ENCODE measurements around the gene SMIM33.
"Not testable (repeated sequence)": the region's sequence is repeated elsewhere in the genome, so short reads cannot be mapped to it uniquely, and the experiment has no call there.

Gene SMIM33

GRCh38 chr5:139431706-139432105 lies 39.1 kb upstream of the SMIM33 start:
- Histone ChIP-seq H3K79me2 (ENCODE audit: control insufficient read depth, insufficient read depth, low read length) (no peaks in the 10 kb centered on the region), H3K36me3 (ENCODE audit: control insufficient read depth, insufficient read depth, low read length) (no peaks in the 10 kb centered on the region), H3K27ac (ENCODE audit: low read depth, low read length) (no peak overlapping the region), H2AK5ac (ENCODE audit: low read length) (no peak overlapping the region), H4K5ac (ENCODE audit: low read length) (no peak overlapping the region), H3K27me3 (ENCODE audit: insufficient read depth, low read length, poor library complexity) (no peaks in the 10 kb centered on the region), H4K8ac (ENCODE audit: low read depth, low read length) (no peak overlapping the region), H2BK120ac (ENCODE audit: low read depth, low read length) (no peak overlapping the region), H3K4me3 (ENCODE audit: low read length) (no peak overlapping the region), H2BK5ac (ENCODE audit: low read length) (no peak overlapping the region), H3K18ac (ENCODE audit: low read length) (no peak overlapping the region), H2BK15ac (replicated peaks; ENCODE audit: low read depth) (no peak overlapping the region), H3K4me2 (ENCODE audit: low read length) (no peak overlapping the region), H3K4me1 (ENCODE audit: control insufficient read depth, low read depth, low read length) (no peaks in the 10 kb centered on the region), H3K79me1 (ENCODE audit: low read length) (no peaks in the 10 kb centered on the region), H3K23ac (ENCODE audit: low read length) (no peak overlapping the region), H3K56ac (ENCODE audit: low read length) (no peak overlapping the region), H3K4ac (ENCODE audit: low read depth, low read length) (no peak overlapping the region), H3K9ac (ENCODE audit: low read length) (no peak overlapping the region)
- no CpG with 5 or more reads among the region's 1 CpG for WGBS (ENCODE audit: extremely low coverage, insufficient coverage, low lambda C conversion rate)
- DNase-seq = no peak

DNA sequence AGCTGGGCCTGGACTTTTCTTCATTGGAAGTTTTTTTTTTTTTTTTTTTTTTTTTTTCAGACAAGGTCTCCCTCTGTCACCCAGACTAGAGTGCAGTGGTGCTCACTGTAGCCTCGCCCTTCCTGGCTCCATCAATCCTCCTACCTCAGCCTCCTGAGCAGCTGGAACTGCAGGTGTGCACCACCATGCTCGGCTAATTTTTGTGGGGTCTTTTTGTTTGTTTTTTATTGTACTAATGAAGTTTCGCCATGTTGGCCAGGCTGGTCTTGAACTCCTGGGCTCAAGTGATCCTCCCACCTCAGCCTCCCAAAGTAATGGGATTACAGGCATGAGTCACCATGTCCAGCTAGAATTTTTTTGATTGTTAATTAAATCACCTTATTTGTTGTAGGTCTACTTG lies 35.1 kb upstream of the SMIM33 start:
- H3K56ac ChIP-seq (ENCODE audit: low read length) = no peak overlapping the region
- H3K27me3 ChIP-seq (ENCODE audit: insufficient read depth, low read length, poor library complexity) = no peaks in the 10 kb centered on the region
- H3K79me1 ChIP-seq (ENCODE audit: low read length) = no peaks in the 10 kb centered on the region
- H4K8ac ChIP-seq (ENCODE audit: low read depth, low read length) = no peak overlapping the region
- H3K18ac ChIP-seq (ENCODE audit: low read length) = no peak overlapping the region
- no peak for DNase-seq
- no CpG with 5 or more reads among the region's 3 CpGs for WGBS (ENCODE audit: extremely low coverage, insufficient coverage, low lambda C conversion rate)
- no peak overlapping the region for H2BK15ac ChIP-seq (replicated peaks; ENCODE audit: low read depth)
- H4K5ac ChIP-seq (ENCODE audit: low read length) = no peak overlapping the region
- no peak overlapping the region for H3K27ac ChIP-seq (ENCODE audit: low read depth, low read length)
- no peak overlapping the region for H3K4ac ChIP-seq (ENCODE audit: low read depth, low read length)
- no peaks in the 10 kb centered on the region for H3K36me3 ChIP-seq (ENCODE audit: control insufficient read depth, insufficient read depth, low read length)
- H2BK120ac ChIP-seq (ENCODE audit: low read depth, low read length) = no peak overlapping the region
- H2AK5ac ChIP-seq (ENCODE audit: low read length) = no peak overlapping the region
- no peaks in the 10 kb centered on the region for H3K79me2 ChIP-seq (ENCODE audit: control insufficient read depth, insufficient read depth, low read length)
- no peak overlapping the region for H3K4me2 ChIP-seq (ENCODE audit: low read length)
- H3K4me1 ChIP-seq (ENCODE audit: control insufficient read depth, low read depth, low read length) = no peaks in the 10 kb centered on the region
- H3K9ac ChIP-seq (ENCODE audit: low read length) = no peak overlapping the region
- H3K4me3 ChIP-seq (ENCODE audit: low read length) = no peak overlapping the region
- H3K23ac ChIP-seq (ENCODE audit: low read length) = no peak overlapping the region
- no peak overlapping the region for H2BK5ac ChIP-seq (ENCODE audit: low read length)

GRCh38 chr5:139438707-139439012 lies 32.1 kb upstream of the SMIM33 start:
- no CpG with 5 or more reads among the region's 8 CpGs for WGBS (ENCODE audit: extremely low coverage, insufficient coverage, low lambda C conversion rate)
- H2BK120ac ChIP-seq (ENCODE audit: low read depth, low read length) = no peak overlapping the region
- no peak for DNase-seq

DNA sequence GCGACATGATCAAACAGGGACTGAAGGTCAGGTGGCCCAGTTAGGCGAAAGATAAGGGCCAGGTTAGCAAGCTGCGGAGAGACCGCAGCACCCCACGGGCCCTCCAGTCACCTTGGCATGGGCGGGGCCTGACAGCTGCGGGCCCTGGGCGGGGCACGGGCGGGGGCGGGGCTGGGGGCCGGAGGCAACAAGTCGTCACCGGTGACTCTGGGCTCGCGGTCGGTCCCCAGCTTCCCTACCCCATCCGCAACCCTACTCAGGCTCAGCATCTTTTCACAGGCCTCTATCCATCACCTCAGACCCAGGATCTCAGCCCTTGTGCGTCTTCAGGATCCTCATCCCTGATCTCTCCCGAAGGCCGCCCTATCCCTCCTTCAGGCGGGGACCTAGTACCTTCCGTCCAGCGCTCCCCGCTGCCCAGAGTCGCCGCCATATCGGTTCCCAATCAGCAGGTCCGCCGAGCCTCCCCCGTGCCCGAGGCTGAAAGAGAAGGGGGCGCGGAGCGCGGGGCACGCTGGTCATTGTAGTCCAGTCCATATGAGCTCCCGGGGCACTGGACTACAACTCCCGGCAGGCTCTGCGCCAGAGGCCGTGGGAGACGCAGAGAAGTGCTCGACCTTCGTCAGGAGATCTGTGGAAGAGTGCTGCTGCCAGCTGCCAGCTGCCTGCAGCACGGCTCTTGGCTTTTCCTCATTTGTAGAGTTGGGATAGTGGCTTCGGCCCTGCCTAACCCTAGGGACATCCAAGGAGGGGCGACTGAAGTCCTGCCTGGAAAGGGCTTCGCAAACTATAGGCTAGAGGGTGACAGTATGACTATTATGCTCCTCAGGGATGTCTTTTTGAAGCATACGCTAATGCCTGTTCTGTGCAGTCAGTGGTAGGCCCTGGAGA lies 31.5 kb upstream of the SMIM33 start, which contains the start of gene DNAJC18:
Gene DNAJC18, minus strand, starts transcription at position 513 of the 891 bp plus-strand sequence. Its CDS starts 80 bp downstream, at position 433.
- Histone ChIP-seq H3K27me3 (ENCODE audit: insufficient read depth, low read length, poor library complexity) (no peaks in the 10 kb centered on the region), H3K36me3 (ENCODE audit: control insufficient read depth, insufficient read depth, low read length) (no peaks in the 10 kb centered on the region), H2BK15ac (replicated peaks; ENCODE audit: low read depth) (no peak within 1 kb of the TSS), H3K4me2 (ENCODE audit: low read length) (peak within 1 kb of the TSS; percentile 77), H4K8ac (ENCODE audit: low read depth, low read length) (no peak within 1 kb of the TSS), H2AK5ac (ENCODE audit: low read length) (no peak within 1 kb of the TSS), H3K56ac (ENCODE audit: low read length) (peak within 1 kb of the TSS; percentile 96), H3K23ac (ENCODE audit: low read length) (peak within 1 kb of the TSS; percentile 66), H3K27ac (ENCODE audit: low read depth, low read length) (peak within 1 kb of the TSS; percentile 79), H3K4me3 (ENCODE audit: low read length) (peak within 1 kb of the TSS; percentile 83), H3K79me1 (ENCODE audit: low read length) (no peaks in the 10 kb centered on the region), H2BK120ac (ENCODE audit: low read depth, low read length) (no peak within 1 kb of the TSS), H4K5ac (ENCODE audit: low read length) (no peak within 1 kb of the TSS), H2BK5ac (ENCODE audit: low read length) (peak within 1 kb of the TSS; percentile 26), H3K9ac (ENCODE audit: low read length) (peak within 1 kb of the TSS; percentile 88), H3K4me1 (ENCODE audit: control insufficient read depth, low read depth, low read length) (no peaks in the 10 kb centered on the region), H3K79me2 (ENCODE audit: control insufficient read depth, insufficient read depth, low read length) (no peaks in the 10 kb centered on the region), H3K4ac (ENCODE audit: low read depth, low read length) (no peak within 1 kb of the TSS), H3K18ac (ENCODE audit: low read length) (peak within 1 kb of the TSS; percentile 77)
- WGBS (ENCODE audit: extremely low coverage, insufficient coverage, low lambda C conversion rate) = no CpG with 5 or more reads among the region's 49 CpGs
- peak; percentile 96 for DNase-seq

More at GRCh38 chr5:139438707-139439012, 32.1 kb upstream of the SMIM33 start:
- H3K23ac ChIP-seq (ENCODE audit: low read length) = no peak overlapping the region
- H4K8ac ChIP-seq (ENCODE audit: low read depth, low read length) = no peak overlapping the region
- peak overlapping the region; percentile 9 for H3K4me2 ChIP-seq (ENCODE audit: low read length)
- no peak overlapping the region for H4K5ac ChIP-seq (ENCODE audit: low read length)
- peak overlapping the region; percentile 28 for H3K56ac ChIP-seq (ENCODE audit: low read length)
- H3K4me3 ChIP-seq (ENCODE audit: low read length) = peak overlapping the region; percentile 0
- H3K79me2 ChIP-seq (ENCODE audit: control insufficient read depth, insufficient read depth, low read length) = no peaks in the 10 kb centered on the region
- H3K9ac ChIP-seq (ENCODE audit: low read length) = peak overlapping the region; percentile 30
- no peaks in the 10 kb centered on the region for H3K79me1 ChIP-seq (ENCODE audit: low read length)
- no peak overlapping the region for H2AK5ac ChIP-seq (ENCODE audit: low read length)
- no peak overlapping the region for H3K4ac ChIP-seq (ENCODE audit: low read depth, low read length)
- H2BK5ac ChIP-seq (ENCODE audit: low read length) = no peak overlapping the region
- no peaks in the 10 kb centered on the region for H3K4me1 ChIP-seq (ENCODE audit: control insufficient read depth, low read depth, low read length)
- no peaks in the 10 kb centered on the region for H3K36me3 ChIP-seq (ENCODE audit: control insufficient read depth, insufficient read depth, low read length)
- no peak overlapping the region for H2BK15ac ChIP-seq (replicated peaks; ENCODE audit: low read depth)
- H3K18ac ChIP-seq (ENCODE audit: low read length) = no peak overlapping the region
- no peaks in the 10 kb centered on the region for H3K27me3 ChIP-seq (ENCODE audit: insufficient read depth, low read length, poor library complexity)
- H3K27ac ChIP-seq (ENCODE audit: low read depth, low read length) = no peak overlapping the region

DNA sequence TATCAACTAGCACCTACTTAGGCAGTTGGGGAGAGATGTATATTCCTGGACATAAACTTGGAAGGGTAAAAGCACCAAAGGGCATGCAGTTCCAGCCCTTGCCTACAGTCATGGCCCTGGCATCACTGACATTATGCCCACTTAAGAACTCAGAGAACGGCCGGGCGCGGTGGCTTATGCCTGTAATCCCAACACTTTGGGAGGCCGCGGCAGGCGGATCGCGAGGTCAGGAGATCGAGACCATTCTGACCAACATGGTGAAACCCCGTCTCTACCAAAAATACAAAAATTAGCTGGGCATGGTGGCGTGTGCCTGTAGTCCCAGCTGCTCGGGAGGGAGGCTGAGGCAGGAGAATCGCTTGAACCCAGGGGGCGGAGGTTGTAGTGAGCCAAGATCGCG lies 30.4 kb upstream of the SMIM33 start:
- not testable (repeated sequence) for H3K79me1 ChIP-seq (ENCODE audit: low read length); H4K8ac ChIP-seq (ENCODE audit: low read depth, low read length); H2BK5ac ChIP-seq (ENCODE audit: low read length); H3K4me2 ChIP-seq (ENCODE audit: low read length); H3K56ac ChIP-seq (ENCODE audit: low read length); H3K36me3 ChIP-seq (ENCODE audit: control insufficient read depth, insufficient read depth, low read length); H2BK15ac ChIP-seq (replicated peaks; ENCODE audit: low read depth); H3K27ac ChIP-seq (ENCODE audit: low read depth, low read length); H3K4ac ChIP-seq (ENCODE audit: low read depth, low read length); H4K5ac ChIP-seq (ENCODE audit: low read length); H3K4me3 ChIP-seq (ENCODE audit: low read length); H3K27me3 ChIP-seq (ENCODE audit: insufficient read depth, low read length, poor library complexity); H3K23ac ChIP-seq (ENCODE audit: low read length); H3K18ac ChIP-seq (ENCODE audit: low read length); H2AK5ac ChIP-seq (ENCODE audit: low read length); H2BK120ac ChIP-seq (ENCODE audit: low read depth, low read length); DNase-seq; H3K79me2 ChIP-seq (ENCODE audit: control insufficient read depth, insufficient read depth, low read length); H3K9ac ChIP-seq (ENCODE audit: low read length); H3K4me1 ChIP-seq (ENCODE audit: control insufficient read depth, low read depth, low read length)
- WGBS (ENCODE audit: extremely low coverage, insufficient coverage, low lambda C conversion rate) = no CpG with 5 or more reads among the region's 17 CpGs

Data from mesendoderm (in vitro differentiated cells).